ENCODE results near the gene SH3BP4. TPM values are rescaled to one million over a fixed set of nuclear protein-coding genes. Genes with fewer than 3 reads are reported as not detected.

Gene SH3BP4
- total and polyA plus RNA-seq, 2 of the 8 experiments (the other 6 are each of a cell fraction or from before 2014, with no cell fraction given) = 28.3 to 35.4 TPM

DNA sequence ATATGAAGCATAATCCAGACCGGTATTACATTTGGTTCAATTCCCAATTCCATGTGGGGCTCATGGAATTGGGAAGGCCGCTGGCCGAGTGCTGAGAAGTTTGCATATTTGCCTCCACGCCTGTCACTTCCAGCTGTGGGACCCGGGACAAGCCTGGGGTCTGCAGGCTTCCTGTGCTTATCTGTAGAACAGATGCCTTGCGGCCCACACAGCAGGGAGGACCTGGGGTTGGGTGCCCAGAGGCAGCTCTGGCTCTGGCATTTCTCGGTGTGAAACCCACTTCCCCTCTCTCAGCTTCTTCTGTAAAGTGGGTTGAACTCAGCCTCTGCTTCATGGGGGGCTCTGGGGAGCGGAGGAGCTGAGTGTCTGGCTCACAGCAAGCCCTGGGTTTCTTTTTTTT is 97.9 kb downstream of the SH3BP4 start:
- FAIRE-seq (no peak), DNase-seq (ENCODE audit: low read depth in 1 of 2, low spot score in 2 of 2) (no peak)
- H3K9me3 ChIP-seq (ENCODE audit: insufficient read depth in 2 of 2, low read depth in 1 of 2, low read length in 1 of 2) = no peaks in the 10 kb centered on the region
- H3K79me1 ChIP-seq (ENCODE audit: low read depth, low read length) = peaks cover 12% of the 10 kb centered on the region; the same call in 1 of the 2 replicates
- POLR2A ChIA-PET (ENCODE audit: partially characterized antibody) = interaction anchor here (0.6 to 1.2 kb wide), 2 partner anchors 20 to 96 kb away, joined by 3 read pairs; no protein-coding TSS in a partner anchor
- no peak overlapping the region for H4K5ac ChIP-seq (ENCODE audit: insufficient read length, low read depth, low read length)
- H3K79me2 ChIP-seq (ENCODE audit: control insufficient read depth in 1 of 2, insufficient read depth in 2 of 2, low read length in 2 of 2) = peaks cover 0 to 25% of the 10 kb centered on the region in 2 experiments; a peak in 1 of 4 replicates
- H2BK12ac ChIP-seq (ENCODE audit: low read depth, low read length) = no peak overlapping the region
- no peak overlapping the region for H2AFZ ChIP-seq (ENCODE audit: low read length)
- H4K20me1 ChIP-seq (replicated peaks in 1 of 2; ENCODE audit: control insufficient read depth in 1 of 2, insufficient read depth in 2 of 2, low read length in 2 of 2) = peaks cover 4 to 5% of the 10 kb centered on the region in 2 experiments
- no peak overlapping the region for H3K14ac ChIP-seq (ENCODE audit: insufficient read length)
- H3K27ac ChIP-seq (ENCODE audit: low read depth, low read length) = no peak overlapping the region
- no peak for TF ChIP-seq CBX5 (IDR thresholded peaks at IDR 0.05; ENCODE audit: low read depth, low read length)
- H4K8ac ChIP-seq (ENCODE audit: extremely low read depth, insufficient read depth, low read length) = no peak overlapping the region
- no peak overlapping the region for H3K4me2 ChIP-seq (ENCODE audit: insufficient read depth in 1 of 2, low read depth in 2 of 2, low read length in 2 of 2)
- no peaks in the 10 kb centered on the region; a peak in 1 of 7 replicates for H3K4me1 ChIP-seq (replicated peaks in 1 of 4; ENCODE audit: control insufficient read depth in 3 of 4, insufficient read depth in 4 of 4, low read length in 3 of 4)
- no peak overlapping the region for H3K56ac ChIP-seq (replicated peaks; ENCODE audit: insufficient read length, low read depth, low read length)
- no peak overlapping the region for H3K9ac ChIP-seq (replicated peaks in 1 of 4; ENCODE audit: extremely low read depth in 1 of 4, low read depth in 3 of 4, low read length in 3 of 4)
- no peak overlapping the region for H3K18ac ChIP-seq (ENCODE audit: extremely low read depth, low read length)
- H2BK5ac ChIP-seq (ENCODE audit: low read depth, low read length) = no peak overlapping the region
- H3K36me3 ChIP-seq (ENCODE audit: control insufficient read depth in 2 of 4, insufficient read depth in 4 of 4, low read length in 3 of 4) = peaks cover 2 to 46% (median 24%) of the 10 kb centered on the region in 4 experiments; a peak in 6 of 8 replicates
- H2AK5ac ChIP-seq (ENCODE audit: low read depth, low read length) = no peak overlapping the region
- no peak overlapping the region for H3K4me3 ChIP-seq (ENCODE audit: extremely low read depth in 1 of 4, insufficient read depth in 2 of 4, low read depth in 3 of 4, low read length in 4 of 4)
- no peak overlapping the region for H2BK20ac ChIP-seq (ENCODE audit: low read length)
- H4K91ac ChIP-seq (replicated peaks; ENCODE audit: insufficient read length, low read length) = no peak overlapping the region
- no peaks in the 10 kb centered on the region; a peak in 1 of 7 replicates for H3K27me3 ChIP-seq (replicated peaks in 1 of 4; ENCODE audit: control insufficient read depth in 3 of 4, extremely low read depth in 1 of 4, insufficient read depth in 3 of 4, low read length in 3 of 4)
- H2BK120ac ChIP-seq (replicated peaks; ENCODE audit: low read depth, low read length) = no peak overlapping the region
- no peak overlapping the region for H2BK15ac ChIP-seq (ENCODE audit: low read length)
- no peak overlapping the region for H3K23ac ChIP-seq (ENCODE audit: insufficient read length)
- no peaks in the 10 kb centered on the region for H3K23me2 ChIP-seq (ENCODE audit: low read depth, low read length)
- H3K4ac ChIP-seq (replicated peaks; ENCODE audit: insufficient read length, low read depth, low read length) = no peak overlapping the region
- WGBS, 2 experiments (ENCODE audit: extremely low coverage in 1 of 2, insufficient coverage in 1 of 2, insufficient read length in 1 of 2, insufficient replicate concordance in 2 of 2, low coverage in 1 of 2, low lambda C conversion rate in 2 of 2, missing lambda C conversion rate in 1 of 2) = 87% methylated on average over 7 of the region's 8 CpGs; no CpG with 5 or more reads in 1 of the 2 experiments
- CTCF ChIA-PET (ENCODE audit: partially characterized antibody) = interaction anchor here (0.7 to 6.1 kb wide), 3 partner anchors 43 to 117 kb away, joined by 3 to 23 read pairs (median 4); no protein-coding TSS in a partner anchor
